GM21447 (cell line): ENCODE results near the gene EDEM2.
"Not testable (repeated sequence)": the region's sequence is repeated elsewhere in the genome, so short reads cannot be mapped to it uniquely, and the experiment has no call there.

ENCODE experiments used
- ATAC-seq: cut with Tn5 transposase; IDR thresholded peaks from one replicate; pipeline ENCODE4 v1.9.1; 2021; ENCODE audit not compliant: unreplicated experiment

The EDEM2 gene

GRCh38 chr20:35146920-35147574 lies at the start of gene EDEM2:
TSS of gene EDEM2 (minus strand) at chr20:35147336. CDS start at chr20:35147258, 78 bp downstream.
- peak; percentile 62 for ATAC-seq

- ATAC-seq = no peak
These were observed 49.2 kb upstream of the EDEM2 start for GRCh38 chr20:35196313-35196712.

GRCh38 chr20:35193031-35193791 lies 46.1 kb upstream of the EDEM2 start:
- ATAC-seq = not testable (repeated sequence)

- no peak for ATAC-seq
These were observed 45.2 kb upstream of the EDEM2 start for GRCh38 chr20:35192118-35192872.

GRCh38 chr20:35191419-35192117 lies 44.4 kb upstream of the EDEM2 start:
- no peak for ATAC-seq

GRCh38 chr20:35190556-35190955 lies 43.4 kb upstream of the EDEM2 start:
- ATAC-seq = no peak

GRCh38 chr20:35189223-35189622 lies 42.1 kb upstream of the EDEM2 start:
- not testable (repeated sequence) for ATAC-seq

- ATAC-seq = no peak
These were observed 40.6 kb upstream of the EDEM2 start for GRCh38 chr20:35187584-35188190.

GRCh38 chr20:35186691-35187289 lies 39.7 kb upstream of the EDEM2 start:
- not testable (repeated sequence) for ATAC-seq

- ATAC-seq = no peak
These were observed 34.6 kb upstream of the EDEM2 start for GRCh38 chr20:35181731-35182130.

GRCh38 chr20:35180266-35180665 lies 33.1 kb upstream of the EDEM2 start:
- no peak for ATAC-seq

- no peak for ATAC-seq
These were observed 32.4 kb upstream of the EDEM2 start for GRCh38 chr20:35179292-35180212.

- ATAC-seq = no peak
These were observed 29.0 kb upstream of the EDEM2 start for GRCh38 chr20:35176132-35176531.

GRCh38 chr20:35174458-35175216 lies 27.5 kb upstream of the EDEM2 start:
- ATAC-seq = no peak

- no peak for ATAC-seq
These were observed 26.5 kb upstream of the EDEM2 start for GRCh38 chr20:35173576-35174192.

- ATAC-seq = no peak
These were observed 25.3 kb upstream of the EDEM2 start for GRCh38 chr20:35172434-35172806.

- no peak for ATAC-seq
These were observed 24.8 kb upstream of the EDEM2 start, which contains the start of gene PROCR for GRCh38 chr20:35171753-35172433. TSS of gene PROCR (plus strand) at chr20:35172072. CDS start at chr20:35172155, 83 bp downstream.

- no peak for ATAC-seq
These were observed 24.3 kb upstream of the EDEM2 start for GRCh38 chr20:35171438-35171752.
